GM12875 (cell line): ENCODE data around the gene CALCR.

ENCODE experiments used
- H3K4me3 ChIP-seq: one replicate; pipeline ENCODE4 v1.5.1; 2011; ENCODE audit warnings: low read depth, low read length, control low read depth
- CTCF ChIP-seq: IDR thresholded peaks from 2 replicates; pipeline ENCODE4 v1.5.1; 2011; ENCODE audit warnings: low read depth, mild to moderate bottlenecking, control low read depth, inconsistent platforms, low read length, moderate library complexity, borderline replicate concordance; ENCODE audit not compliant: insufficient read depth

Gene CALCR

GRCh38 chr7:93435791-93436190, 138.7 kb downstream of the CALCR start:
- H3K4me3 ChIP-seq: no peak overlapping the region
- no peak for TF ChIP-seq CTCF

GRCh38 chr7:93432130-93432529, 142.4 kb downstream of the CALCR start:
- TF ChIP-seq CTCF: no peak
- no peak overlapping the region for H3K4me3 ChIP-seq

GRCh38 chr7:93430917-93431588, 143.5 kb downstream of the CALCR start:
- H3K4me3 ChIP-seq: no peak overlapping the region
- TF ChIP-seq CTCF: no peak

GRCh38 chr7:93429563-93429962, 145.0 kb downstream of the CALCR start:
- no peak overlapping the region for H3K4me3 ChIP-seq
- no peak for TF ChIP-seq CTCF

- H3K4me3 ChIP-seq: no peak overlapping the region
- TF ChIP-seq CTCF: no peak
These were observed 147.4 kb downstream of the CALCR start for GRCh38 chr7:93427107-93427506.

GRCh38 chr7:93426155-93426696, 148.3 kb downstream of the CALCR start:
- no peak for TF ChIP-seq CTCF
- no peak overlapping the region for H3K4me3 ChIP-seq

GRCh38 chr7:93414574-93414973, 159.9 kb downstream of the CALCR start:
- H3K4me3 ChIP-seq: no peak overlapping the region
- no peak for TF ChIP-seq CTCF
